Tibial artery (tissue), 4 donors: ENCODE measurements around the gene LCN12.

Experiments used
- DNase-seq, 2 donors: peaks; one replicate each; pipeline ENCODE4 v3.0.0-alpha.2; 2019
- H3K27ac ChIP-seq, 2 donors: fragments of 200-600 bp; sonication (generic) in 1 of 2; 1 replicate in 1 of 2; 2 replicates in 1 of 2; pipeline ENCODE4 v1.5.1; 2018 to 2019; ENCODE audit warnings: mild to moderate bottlenecking in 1 of 2
- H3K27me3 ChIP-seq, 2 donors: fragments of 200-600 bp; sonication (generic) in 1 of 2; one replicate each; pipeline versions ENCODE4 v1.5.1 to v1.6.0; 2016 to 2019
- H3K36me3 ChIP-seq, 3 donors: fragments of 200-600 bp; sonication (generic) in 2 of 3; one replicate each; pipeline ENCODE4 v1.5.1; 2016 to 2019; ENCODE audit warnings: mild to moderate bottlenecking in 2 of 3
- H3K4me1 ChIP-seq, 4 donors: fragments of 200-600 bp; sonication (generic) in 2 of 4; 1 replicate in 3 of 4; 2 replicates in 1 of 4; pipeline ENCODE4 v1.5.1; 2016 to 2019
- H3K4me3 ChIP-seq, 2 donors: fragments of 200-600 bp; sonication (generic) in 1 of 2; 1 replicate in 1 of 2; 2 replicates in 1 of 2; pipeline ENCODE4 v1.5.1; 2018 to 2019; ENCODE audit warnings: mild to moderate bottlenecking in 2 of 2
- H3K9me3 ChIP-seq, 3 donors: fragments of 200-600 bp; sonication (generic) in 1 of 3; one replicate each; pipeline ENCODE4 v1.5.1; 2016 to 2019
- CTCF ChIP-seq, 2 experiments: fragments of 200-600 bp in 1 of 2; fragments of 450-650 bp in 1 of 2; IDR thresholded peaks; one replicate each; pipeline ENCODE4 v1.5.1; 2017 to 2019; ENCODE audit warnings: antibody characterized with exemption in 2 of 2, mild to moderate bottlenecking in 1 of 2, moderate library complexity in 1 of 2
- intact Hi-C: fragments of 100-400 bp; cut with DNase I; formaldehyde crosslinking; loops from one replicate; pipeline ENCODE4 v1.15.0; 2023; ENCODE audit warnings: low total_unique reads

Gene LCN12

GRCh38 chr9:136920069-136920468 is 32.0 kb upstream of the LCN12 start:
- intact Hi-C loops: no loop called here
- H3K36me3 ChIP-seq: peaks cover 7 to 64% (median 42%) of the 10 kb centered on the region in 3 donors

GRCh38 chr9:136920734-136921231 is 31.3 kb upstream of the LCN12 start:
- TF ChIP-seq CTCF (IDR thresholded peaks at IDR 0.05): no peak
- Histone ChIP-seq H3K27me3 (no peaks in the 10 kb centered on the region), H3K4me3 (no peak overlapping the region), H3K9me3 (no peaks in the 10 kb centered on the region), H3K27ac (peak overlapping the region; percentile 78 to 92), H3K36me3 (peaks cover 7 to 63% (median 41%) of the 10 kb centered on the region in 3 donors), H3K4me1 (peaks cover 0 to 47% (median 32%) of the 10 kb centered on the region in 4 donors)
- intact Hi-C loops: no loop called here
- no peak for DNase-seq

More at GRCh38 chr9:136920069-136920468, 32.0 kb upstream of the LCN12 start:
- no peaks in the 10 kb centered on the region for H3K9me3 ChIP-seq
- no peak overlapping the region for H3K27ac ChIP-seq
- no peak for TF ChIP-seq CTCF (IDR thresholded peaks at IDR 0.05)
- DNase-seq: no peak
- peaks cover 0 to 40% (median 25%) of the 10 kb centered on the region in 4 donors for H3K4me1 ChIP-seq
- H3K4me3 ChIP-seq: no peak overlapping the region
- H3K27me3 ChIP-seq: no peaks in the 10 kb centered on the region

- peaks cover 0 to 53% (median 37%) of the 10 kb centered on the region in 4 donors for H3K4me1 ChIP-seq
- peaks cover 7 to 63% (median 36%) of the 10 kb centered on the region in 3 donors for H3K36me3 ChIP-seq
- no peak overlapping the region for H3K4me3 ChIP-seq
- intact Hi-C loops: no loop called here
- no peaks in the 10 kb centered on the region for H3K9me3 ChIP-seq
- no peaks in the 10 kb centered on the region for H3K27me3 ChIP-seq
- DNase-seq: no peak
- peak overlapping the region; percentile 78 to 92 for H3K27ac ChIP-seq
- TF ChIP-seq CTCF (IDR thresholded peaks at IDR 0.05): no peak
Measured at GRCh38 chr9:136921307-136921706, 30.8 kb upstream of the LCN12 start.

- no peak for TF ChIP-seq CTCF (IDR thresholded peaks at IDR 0.05)
- H3K9me3 ChIP-seq: no peaks in the 10 kb centered on the region
- peaks cover 0 to 53% (median 38%) of the 10 kb centered on the region in 4 donors for H3K4me1 ChIP-seq
- H3K27ac ChIP-seq: peak overlapping the region; percentile 78 to 92
- peak in 1 of 2 donors; percentile 89 for DNase-seq
- H3K27me3 ChIP-seq: no peaks in the 10 kb centered on the region
- H3K4me3 ChIP-seq: no peak overlapping the region
- H3K36me3 ChIP-seq: peaks cover 7 to 63% (median 32%) of the 10 kb centered on the region in 3 donors
- intact Hi-C loops: no loop called here
Measured at GRCh38 chr9:136921718-136922117, 30.4 kb upstream of the LCN12 start.

- DNase-seq: no peak
- H3K27me3 ChIP-seq: no peaks in the 10 kb centered on the region
- H3K9me3 ChIP-seq: no peaks in the 10 kb centered on the region
- TF ChIP-seq CTCF (IDR thresholded peaks at IDR 0.05): no peak
- H3K4me1 ChIP-seq: peaks cover 0 to 54% (median 38%) of the 10 kb centered on the region in 4 donors
- intact Hi-C loops: no loop called here
- H3K27ac ChIP-seq: peak overlapping the region; percentile 78 to 92
- H3K36me3 ChIP-seq: peaks cover 7 to 58% (median 23%) of the 10 kb centered on the region in 3 donors
- H3K4me3 ChIP-seq: no peak overlapping the region
Measured at GRCh38 chr9:136922540-136922939, 29.5 kb upstream of the LCN12 start.
